NT2/D1 (cell line): ENCODE measurements around the gene PFDN4.

Source experiments
- SUZ12 ChIP-seq: IDR thresholded peaks from 2 replicates; pipeline ENCODE4 v1.6.1; 2011; ENCODE audit not compliant: insufficient read length, insufficient read depth; ENCODE audit errors: extremely low read depth
- YY1 ChIP-seq: IDR thresholded peaks from 2 replicates; pipeline ENCODE4 v1.6.1; 2011; ENCODE audit not compliant: insufficient read length, insufficient read depth

DNA sequence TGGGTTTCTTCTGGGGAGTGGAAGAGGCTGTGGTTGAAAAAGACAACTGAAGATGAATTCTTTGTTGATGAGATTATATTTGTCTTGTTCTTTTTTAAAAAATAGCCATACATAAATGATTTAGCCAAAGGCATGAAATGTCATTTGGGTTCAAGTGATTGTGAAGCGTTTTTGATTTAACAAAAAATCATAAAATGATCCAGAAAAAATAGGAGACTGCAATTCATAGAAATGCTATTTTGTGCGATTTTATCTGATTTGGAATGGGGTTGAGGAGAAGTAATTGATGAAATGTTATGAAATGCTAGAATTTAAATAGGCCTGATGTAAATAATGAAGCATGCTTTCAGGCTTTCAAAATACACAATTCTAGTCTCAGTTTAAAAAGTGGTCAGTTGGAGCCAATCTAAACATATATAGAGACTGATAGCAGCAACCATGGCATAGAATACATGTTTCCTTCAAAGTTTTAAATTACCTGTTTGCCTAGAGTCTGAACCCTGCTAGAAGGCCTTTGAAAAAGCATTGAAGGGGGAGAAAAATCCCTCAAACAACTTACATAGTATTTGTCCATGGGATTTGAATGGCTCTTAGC lies 21.8 kb downstream of the PFDN4 start:
- TF ChIP-seq YY1 (no peak), SUZ12 (no peak)
